Body of pancreas (tissue), 4 donors: ENCODE results near the gene C1orf198.

Experiments used
- POLR2A ChIP-seq, 3 donors: fragments of 450-650 bp; IDR thresholded peaks; one replicate each; pipeline ENCODE4 v1.6.1; 2016; ENCODE audit warnings: antibody characterized with exemption in 3 of 3, mild to moderate bottlenecking in 2 of 3
- TF ChIP-seq, protein P1 (sequence below), 7 experiments: fragments of 450-650 bp in 4 of 7; fragments of 200-600 bp in 3 of 7; sonication (generic) in 3 of 7; IDR thresholded peaks; one replicate each; pipeline ENCODE4 v1.5.1; 2016 to 2019; ENCODE audit warnings: antibody characterized with exemption in 7 of 7

DNA sequence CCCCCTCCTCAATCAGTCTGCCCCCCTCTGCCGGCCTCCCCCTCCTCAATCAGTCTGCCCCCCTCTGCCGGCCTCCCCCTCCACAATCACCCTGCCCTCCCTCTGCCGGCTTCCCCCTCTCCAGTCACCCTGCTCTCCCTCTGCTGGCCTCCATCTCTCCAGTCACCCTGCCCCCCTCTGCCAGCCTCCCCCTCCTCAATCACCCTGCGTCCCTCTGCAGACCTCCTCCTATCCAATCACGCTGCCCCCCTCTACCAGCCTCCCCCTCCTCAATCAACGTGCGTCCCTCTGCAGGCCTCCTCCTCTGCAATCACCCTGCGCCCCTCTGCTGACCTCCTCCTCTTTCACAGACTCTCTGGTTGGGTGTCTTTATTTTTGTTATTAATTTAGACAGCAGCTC is 11.5 kb upstream of the C1orf198 start:
- TF ChIP-seq, protein P1, sequence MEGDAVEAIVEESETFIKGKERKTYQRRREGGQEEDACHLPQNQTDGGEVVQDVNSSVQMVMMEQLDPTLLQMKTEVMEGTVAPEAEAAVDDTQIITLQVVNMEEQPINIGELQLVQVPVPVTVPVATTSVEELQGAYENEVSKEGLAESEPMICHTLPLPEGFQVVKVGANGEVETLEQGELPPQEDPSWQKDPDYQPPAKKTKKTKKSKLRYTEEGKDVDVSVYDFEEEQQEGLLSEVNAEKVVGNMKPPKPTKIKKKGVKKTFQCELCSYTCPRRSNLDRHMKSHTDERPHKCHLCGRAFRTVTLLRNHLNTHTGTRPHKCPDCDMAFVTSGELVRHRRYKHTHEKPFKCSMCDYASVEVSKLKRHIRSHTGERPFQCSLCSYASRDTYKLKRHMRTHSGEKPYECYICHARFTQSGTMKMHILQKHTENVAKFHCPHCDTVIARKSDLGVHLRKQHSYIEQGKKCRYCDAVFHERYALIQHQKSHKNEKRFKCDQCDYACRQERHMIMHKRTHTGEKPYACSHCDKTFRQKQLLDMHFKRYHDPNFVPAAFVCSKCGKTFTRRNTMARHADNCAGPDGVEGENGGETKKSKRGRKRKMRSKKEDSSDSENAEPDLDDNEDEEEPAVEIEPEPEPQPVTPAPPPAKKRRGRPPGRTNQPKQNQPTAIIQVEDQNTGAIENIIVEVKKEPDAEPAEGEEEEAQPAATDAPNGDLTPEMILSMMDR (IDR thresholded peaks at IDR 0.05) = no peak
- no peak for TF ChIP-seq POLR2A (IDR thresholded peaks at IDR 0.05)
